Stimulated activated CD8-positive, alpha-beta memory T cell treated with anti-CD3 and anti-CD28 coated beads, Interleukin-4, amount 100 ng/mL, for 48 hours (primary cell): ENCODE data around the gene SMNDC1.

Source experiments
- DNase-seq: peaks from one replicate; pipeline ENCODE4 v3.0.0-alpha.2; 2020

The SMNDC1 gene

GRCh38 chr10:110244550-110244949 is 60.2 kb downstream of the SMNDC1 start:
- DNase-seq: no peak

- DNase-seq: no peak
Measured at GRCh38 chr10:110242511-110242910, 62.2 kb downstream of the SMNDC1 start.

- no peak for DNase-seq
Measured at GRCh38 chr10:110241841-110242240, 62.9 kb downstream of the SMNDC1 start.

GRCh38 chr10:110241407-110241806 is 63.3 kb downstream of the SMNDC1 start:
- DNase-seq: no peak
